ENCODE results near the gene ADAMTS4. TPM values are rescaled to one million over a fixed set of nuclear protein-coding genes. Genes with fewer than 3 reads are reported as not detected.

ADAMTS4 gene
- total RNA-seq, 1 donor from 2014 or later, result 2.7 TPM

GRCh38 chr1:161172349-161172748 is 26.5 kb downstream of the ADAMTS4 start:
- H3K9me3 ChIP-seq (ENCODE audit: insufficient read depth, low read depth, low read length), result no peaks in the 10 kb centered on the region
- no peak for DNase-seq (ENCODE audit: low read depth)
- H3K27ac ChIP-seq (ENCODE audit: low read depth, low read length), result peak overlapping the region; percentile 73
- no peak overlapping the region for H3K4me2 ChIP-seq (ENCODE audit: low read length)
- Mint-ChIP-seq H3K4me1 (ENCODE audit: low read depth, unreplicated experiment) (peaks cover 20% of the 10 kb centered on the region), H3K27ac (ENCODE audit: unreplicated experiment) (peak overlapping the region; percentile 84), H3K27me3 (ENCODE audit: low read depth, unreplicated experiment) (no peaks in the 10 kb centered on the region), H3K36me3 (ENCODE audit: low read depth, unreplicated experiment) (peaks cover 45% of the 10 kb centered on the region), H3K9me3 (ENCODE audit: unreplicated experiment) (no peaks in the 10 kb centered on the region), H3K4me3 (ENCODE audit: unreplicated experiment) (peak overlapping the region; percentile 47)
- no peaks in the 10 kb centered on the region for H3K27me3 ChIP-seq (ENCODE audit: insufficient read depth, low read length)
- H3K4me3 ChIP-seq (ENCODE audit: insufficient read depth, low read depth, low read length), result no peak overlapping the region
- peaks cover 20% of the 10 kb centered on the region for H3K4me1 ChIP-seq (ENCODE audit: insufficient read depth, low read length)
- peaks cover 14% of the 10 kb centered on the region for H4K20me1 ChIP-seq (ENCODE audit: insufficient read depth, low read length)
- FAIRE-seq, result no peak
- peak overlapping the region; percentile 57 for H3K9ac ChIP-seq (ENCODE audit: low read length)
- no peak overlapping the region for H2AFZ ChIP-seq (ENCODE audit: low read depth, low read length)
- H3K79me2 ChIP-seq (ENCODE audit: insufficient read depth, low read length), result peaks cover 19% of the 10 kb centered on the region
- H3K36me3 ChIP-seq (ENCODE audit: insufficient read depth, low read length), result peaks cover 21% of the 10 kb centered on the region
- TF ChIP-seq EZH2 (IDR thresholded peaks at IDR 0.05; ENCODE audit: insufficient read depth, low read length), result no peak
- TF ChIP-seq CTCF (IDR thresholded peaks at IDR 0.05; ENCODE audit: insufficient read depth, low read depth, low read length), result no peak

- no peak for FAIRE-seq
- H3K36me3 Mint-ChIP-seq (ENCODE audit: low read depth, unreplicated experiment), result peaks cover 44% of the 10 kb centered on the region
- Histone ChIP-seq H3K27ac (ENCODE audit: low read depth, low read length) (no peak overlapping the region), H3K79me2 (ENCODE audit: insufficient read depth, low read length) (peaks cover 19% of the 10 kb centered on the region), H3K4me3 (ENCODE audit: insufficient read depth, low read depth, low read length) (no peak overlapping the region), H3K36me3 (ENCODE audit: insufficient read depth, low read length) (peaks cover 21% of the 10 kb centered on the region), H3K4me1 (ENCODE audit: insufficient read depth, low read length) (peaks cover 25% of the 10 kb centered on the region), H3K9ac (ENCODE audit: low read length) (no peak overlapping the region), H2AFZ (ENCODE audit: low read depth, low read length) (no peak overlapping the region), H3K27me3 (ENCODE audit: insufficient read depth, low read length) (no peaks in the 10 kb centered on the region), H3K9me3 (ENCODE audit: insufficient read depth, low read depth, low read length) (no peaks in the 10 kb centered on the region), H3K4me2 (ENCODE audit: low read length) (no peak overlapping the region), H4K20me1 (ENCODE audit: insufficient read depth, low read length) (peaks cover 14% of the 10 kb centered on the region)
- H3K27me3 Mint-ChIP-seq (ENCODE audit: low read depth, unreplicated experiment), result no peaks in the 10 kb centered on the region
- no peak overlapping the region for H3K4me3 Mint-ChIP-seq (ENCODE audit: unreplicated experiment)
- no peaks in the 10 kb centered on the region for H3K9me3 Mint-ChIP-seq (ENCODE audit: unreplicated experiment)
- H3K27ac Mint-ChIP-seq (ENCODE audit: unreplicated experiment), result no peak overlapping the region
- no peak for DNase-seq (ENCODE audit: low read depth)
- TF ChIP-seq EZH2 (IDR thresholded peaks at IDR 0.05; ENCODE audit: insufficient read depth, low read length) (no peak), CTCF (IDR thresholded peaks at IDR 0.05; ENCODE audit: insufficient read depth, low read depth, low read length) (no peak)
- H3K4me1 Mint-ChIP-seq (ENCODE audit: low read depth, unreplicated experiment), result peaks cover 24% of the 10 kb centered on the region
Measured at GRCh38 chr1:161171696-161172095, 27.2 kb downstream of the ADAMTS4 start.

GRCh38 chr1:161171191-161171590 is 27.7 kb downstream of the ADAMTS4 start:
- TF ChIP-seq EZH2 (IDR thresholded peaks at IDR 0.05; ENCODE audit: insufficient read depth, low read length), result no peak
- no peak for TF ChIP-seq CTCF (IDR thresholded peaks at IDR 0.05; ENCODE audit: insufficient read depth, low read depth, low read length)
- Histone ChIP-seq H3K36me3 (ENCODE audit: insufficient read depth, low read length) (peaks cover 21% of the 10 kb centered on the region), H3K79me2 (ENCODE audit: insufficient read depth, low read length) (peaks cover 15% of the 10 kb centered on the region), H3K27ac (ENCODE audit: low read depth, low read length) (no peak overlapping the region), H3K4me2 (ENCODE audit: low read length) (no peak overlapping the region), H3K27me3 (ENCODE audit: insufficient read depth, low read length) (no peaks in the 10 kb centered on the region), H2AFZ (ENCODE audit: low read depth, low read length) (no peak overlapping the region), H3K4me1 (ENCODE audit: insufficient read depth, low read length) (peaks cover 23% of the 10 kb centered on the region), H4K20me1 (ENCODE audit: insufficient read depth, low read length) (peaks cover 14% of the 10 kb centered on the region), H3K4me3 (ENCODE audit: insufficient read depth, low read depth, low read length) (no peak overlapping the region), H3K9me3 (ENCODE audit: insufficient read depth, low read depth, low read length) (no peaks in the 10 kb centered on the region), H3K9ac (ENCODE audit: low read length) (no peak overlapping the region)
- peaks cover 21% of the 10 kb centered on the region for H3K4me1 Mint-ChIP-seq (ENCODE audit: low read depth, unreplicated experiment)
- no peaks in the 10 kb centered on the region for H3K27me3 Mint-ChIP-seq (ENCODE audit: low read depth, unreplicated experiment)
- H3K4me3 Mint-ChIP-seq (ENCODE audit: unreplicated experiment), result no peak overlapping the region
- H3K27ac Mint-ChIP-seq (ENCODE audit: unreplicated experiment), result no peak overlapping the region
- FAIRE-seq (no peak), DNase-seq (ENCODE audit: low read depth) (no peak)
- H3K9me3 Mint-ChIP-seq (ENCODE audit: unreplicated experiment), result no peaks in the 10 kb centered on the region
- peaks cover 39% of the 10 kb centered on the region for H3K36me3 Mint-ChIP-seq (ENCODE audit: low read depth, unreplicated experiment)
